Left renal pelvis (tissue), 4 donors: ENCODE results near the gene CA6. TPM values are rescaled to one million over a fixed set of nuclear protein-coding genes. Genes with fewer than 3 reads are reported as not detected.

Source experiments
- polyA plus RNA-seq, 4 donors: library from polyadenylated mRNA; unstranded; fragments of 120-200 nt; gene quantifications; one replicate each; pipeline ENCODE4 v1.2.1, GENCODE V29; 2013; ENCODE audit not compliant: insufficient read length in 4 of 4

Gene CA6
- polyA plus RNA-seq, 4 donors, result 0.12 TPM; not detected in 2

Other genes starting within 250 kb of the CA6 start
- 100 to 1,000 TPM; 112 to 163 (median 156) TPM for gene RERE, start 128.2 kb upstream of the CA6 start, polyA plus RNA-seq
- gene ENO1, start 67.2 kb upstream of the CA6 start, polyA plus RNA-seq, result 100 to 1,000 TPM; 306 to 933 (median 877) TPM
- gene SLC2A7, start 80.6 kb downstream of the CA6 start, polyA plus RNA-seq, result not detected
- 1 to 10 TPM in 1 of 4 donors, under 1 TPM in 3; 0.39 to 1.3 (median 0.64) TPM for gene SLC2A5, start 123.8 kb downstream of the CA6 start, polyA plus RNA-seq
- gene GPR157, start 183.2 kb downstream of the CA6 start, polyA plus RNA-seq, result 1 to 10 TPM in 3 of 4 donors, under 1 TPM in 1; 0.81 to 2.4 (median 1.7) TPM